ENCODE measurements around the gene OGDHL.
"Not testable (repeated sequence)": the region's sequence is repeated elsewhere in the genome, so short reads cannot be mapped to it uniquely, and the experiment has no call there.

OGDHL gene

DNA sequence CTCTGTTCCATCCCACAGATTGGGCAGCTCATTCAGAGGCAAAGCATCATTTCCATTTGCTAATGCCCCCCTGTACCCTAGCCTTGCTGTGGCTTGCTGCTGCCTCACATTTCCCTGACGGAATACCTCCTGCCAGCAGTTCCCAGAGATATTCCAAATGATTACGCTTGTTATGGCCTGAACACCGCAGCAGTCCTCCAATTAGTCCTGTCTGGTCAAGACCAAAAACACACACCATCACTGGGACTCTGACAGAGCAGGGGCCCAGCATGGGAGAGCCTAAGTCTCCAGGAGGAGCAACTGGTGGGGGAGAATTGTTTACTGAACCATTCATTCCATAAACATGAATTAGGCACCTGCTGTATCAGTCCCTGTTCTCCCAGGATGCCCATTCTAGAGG is 6.1 kb downstream of the OGDHL start:
- DNase-seq (ENCODE audit: low read depth) = no peak

DNA sequence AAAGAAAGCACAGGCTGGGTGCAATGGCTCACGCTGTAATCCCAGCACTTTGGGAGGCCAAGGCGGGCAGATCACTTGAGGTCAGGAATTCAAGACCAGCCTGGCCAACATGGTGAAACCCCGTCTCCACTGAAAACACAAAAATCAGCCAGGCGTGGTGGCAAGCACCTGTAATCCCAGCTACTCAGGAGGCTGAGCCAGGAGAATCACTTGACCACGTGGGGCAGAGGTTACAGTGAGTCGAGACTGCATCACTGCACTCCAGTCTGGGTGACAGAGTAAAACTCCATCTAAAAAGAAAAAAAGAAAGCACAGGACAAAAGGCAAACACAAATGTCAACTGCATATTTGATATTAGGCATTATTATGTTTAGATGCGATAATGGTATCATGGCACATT is 7.2 kb downstream of the OGDHL start:
- not testable (repeated sequence) for DNase-seq (ENCODE audit: low read depth)

DNA sequence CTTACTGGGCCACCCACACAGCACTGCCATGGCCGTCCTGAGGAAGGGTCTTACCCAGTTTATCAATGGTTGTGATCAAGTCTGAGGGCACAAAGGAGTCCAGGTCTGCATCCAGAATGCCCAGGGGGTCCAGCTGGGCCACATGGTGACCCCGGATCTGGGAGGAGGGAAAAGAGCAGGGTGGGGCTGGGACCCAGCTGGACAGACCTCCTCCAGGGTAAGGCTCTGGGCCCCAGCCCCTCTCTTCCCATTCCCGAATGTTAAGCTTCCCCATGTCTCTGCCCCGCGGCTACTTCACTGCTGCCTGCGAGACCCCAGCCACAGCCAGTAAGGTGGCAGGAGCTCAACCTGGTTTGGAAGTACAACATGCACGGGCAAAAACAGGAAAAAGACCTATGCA is 9.5 kb downstream of the OGDHL start:
- no peak for DNase-seq (ENCODE audit: low read depth)

DNA sequence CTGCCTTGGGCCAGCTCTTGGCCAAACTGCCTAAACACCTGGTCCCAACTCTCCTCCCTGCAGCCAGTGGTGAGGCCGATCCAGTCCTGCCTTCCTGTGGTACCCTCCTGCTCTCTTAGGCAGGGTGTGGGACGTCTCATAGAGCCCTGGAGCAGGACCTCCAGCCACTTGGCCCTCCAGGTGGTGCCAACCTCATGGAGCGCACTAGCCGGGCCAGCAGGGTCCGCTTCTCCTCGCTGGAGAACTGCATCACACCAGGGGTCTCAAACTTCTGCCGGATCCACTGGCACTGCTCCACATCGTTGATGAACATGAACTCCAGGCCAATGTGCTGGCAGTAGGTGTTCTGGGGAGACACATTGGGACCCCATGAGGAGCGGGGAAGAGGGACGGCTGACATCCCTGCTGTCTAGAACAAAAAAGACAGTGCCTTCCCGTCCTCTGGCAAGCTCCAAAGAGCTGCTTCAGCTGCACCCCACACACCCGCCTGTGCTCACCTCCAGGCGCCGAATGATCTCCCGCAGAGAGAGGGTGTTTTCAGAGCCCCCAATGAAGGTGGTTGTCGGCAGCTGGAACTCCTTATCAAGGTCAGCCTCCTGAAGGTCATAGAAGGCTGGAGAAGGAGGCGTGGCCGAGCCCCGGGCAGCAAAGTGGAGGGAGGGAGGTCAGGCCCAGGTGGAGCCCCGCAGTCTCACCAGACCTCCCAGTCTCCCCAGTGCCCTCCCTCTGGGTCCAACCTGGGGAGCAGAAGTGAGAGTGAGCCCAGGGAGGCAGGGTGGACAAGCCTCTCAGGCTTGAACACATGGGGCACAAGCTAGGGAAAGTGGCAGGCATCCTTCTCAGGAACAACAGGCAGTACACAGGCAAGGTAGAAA is 10.2 kb downstream of the OGDHL start:
- DNase-seq (ENCODE audit: low read depth) = no peak

DNA sequence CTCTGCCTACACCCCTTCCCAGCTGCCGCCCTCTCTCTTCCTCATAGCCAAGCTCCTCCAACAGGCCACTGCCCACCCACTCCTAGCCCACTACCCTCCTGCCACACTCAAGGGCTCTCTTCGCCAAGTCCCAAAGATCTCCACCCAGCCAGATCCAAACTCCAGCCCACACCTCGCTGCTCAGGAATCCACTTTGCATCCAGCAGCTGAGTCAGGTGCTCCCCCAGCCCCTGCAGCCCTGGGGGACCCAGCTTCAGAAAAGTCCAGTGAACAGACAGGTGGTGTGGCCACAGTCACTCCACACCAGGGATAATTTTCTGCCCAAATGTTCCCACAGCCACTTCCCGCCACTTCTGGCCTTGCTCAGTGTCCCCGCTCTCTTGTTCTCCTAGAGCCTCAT is 10.9 kb downstream of the OGDHL start:
- no peak for DNase-seq (ENCODE audit: low read depth)

DNA sequence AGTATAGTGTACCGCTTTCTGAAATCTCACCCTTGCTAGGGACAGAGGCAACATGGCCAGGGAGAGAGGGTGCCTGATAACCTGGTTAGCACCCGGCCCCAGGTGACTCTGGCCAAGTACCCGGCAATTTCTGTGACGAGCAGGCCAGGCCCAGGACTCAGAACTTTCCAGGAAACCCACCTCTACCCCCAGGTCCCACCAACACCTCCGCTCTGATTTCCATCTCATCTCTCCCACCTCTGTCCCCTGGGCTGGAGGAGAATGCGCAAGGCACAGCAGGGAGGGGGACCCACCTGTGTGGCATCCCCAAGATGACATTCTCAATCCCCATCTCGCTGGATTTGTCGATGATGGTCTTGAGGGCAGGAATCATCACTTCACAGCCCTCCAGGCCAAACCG is 11.6 kb downstream of the OGDHL start:
- no peak for DNase-seq (ENCODE audit: low read depth)

DNA sequence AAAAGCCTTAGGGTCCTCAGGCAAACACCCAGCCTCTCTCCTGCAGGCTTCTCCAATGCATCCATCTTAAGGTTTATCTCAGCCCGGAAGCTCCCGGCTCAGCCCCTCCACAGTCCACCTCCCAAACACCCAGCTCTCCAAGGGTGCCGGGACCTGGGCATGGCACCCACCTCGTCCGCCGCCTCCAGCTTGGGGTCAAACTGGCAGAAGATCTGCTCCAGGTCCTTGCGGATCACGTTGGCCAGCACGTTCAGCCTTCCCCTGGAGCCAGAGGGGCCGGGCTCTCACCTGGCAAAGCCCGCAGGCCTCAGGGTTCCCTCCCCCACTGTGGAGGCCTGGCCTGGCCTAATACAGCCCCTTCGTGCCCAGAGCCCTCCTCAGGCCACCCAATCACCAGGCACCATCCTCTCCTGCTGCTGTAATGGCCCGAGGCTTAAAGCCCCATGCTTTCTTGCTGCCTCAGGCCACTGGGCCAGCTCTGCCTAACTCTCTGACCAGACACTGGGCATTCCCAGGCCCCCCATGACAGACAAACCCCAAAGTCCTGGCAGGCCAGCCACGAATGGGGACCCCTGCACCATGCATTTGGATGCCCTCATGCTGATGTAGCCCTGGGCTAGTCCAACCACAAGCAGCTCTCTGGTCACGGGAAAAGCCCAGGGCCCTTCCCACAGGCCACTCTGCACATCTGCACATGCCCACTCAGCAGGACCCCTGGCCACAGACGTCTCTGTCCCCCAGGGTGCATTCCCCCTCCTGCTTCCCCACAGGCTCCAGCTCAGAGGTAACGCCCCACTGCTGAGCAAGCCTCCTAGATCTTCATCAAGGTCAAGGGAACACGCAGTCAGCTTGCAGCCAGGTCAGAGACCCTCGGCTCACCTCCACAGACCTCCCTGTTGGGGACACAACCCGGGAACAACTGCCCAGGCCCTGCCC is 12.3 kb downstream of the OGDHL start:
- DNase-seq (ENCODE audit: low read depth) = no peak

DNA sequence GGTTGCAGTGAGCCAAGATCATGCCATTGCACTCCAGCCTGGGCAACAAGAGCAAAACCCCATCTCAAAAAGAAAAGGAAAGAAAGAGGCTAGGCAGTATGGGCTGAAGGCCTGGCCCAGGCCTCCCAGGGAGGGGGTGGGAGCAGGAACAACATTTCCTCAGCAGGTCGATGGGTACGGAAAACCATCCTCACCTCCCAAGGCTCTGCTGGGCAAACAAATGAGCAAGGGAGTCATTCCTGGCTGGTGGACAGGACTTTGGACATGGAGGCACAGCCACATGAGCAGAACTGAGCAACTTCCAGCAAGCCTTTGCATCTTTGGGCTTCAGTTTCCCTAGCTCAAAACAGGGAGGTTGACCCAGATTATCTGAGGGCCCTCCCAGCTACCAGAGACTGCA is 13.0 kb downstream of the OGDHL start:
- DNase-seq (ENCODE audit: low read depth) = no peak

DNA sequence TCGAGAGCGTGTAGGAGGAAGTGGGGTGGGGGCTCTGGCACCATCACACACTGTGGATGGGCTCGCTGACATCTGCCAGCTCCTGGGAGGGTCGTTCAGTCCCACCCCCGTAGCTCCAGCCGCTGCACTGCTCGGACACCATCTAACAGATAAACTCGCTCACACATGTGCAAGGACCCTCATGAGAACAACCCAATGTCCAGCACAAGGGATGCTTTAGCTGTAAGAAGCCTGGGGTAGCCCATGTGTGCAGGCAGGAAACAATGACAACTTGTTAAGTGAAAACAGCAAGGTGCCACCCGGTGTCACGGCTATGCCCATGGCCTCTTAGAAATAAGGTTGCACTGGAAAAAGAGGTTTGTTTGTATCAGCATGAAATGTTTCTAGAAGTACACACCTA is 14.1 kb downstream of the OGDHL start:
- no peak for DNase-seq (ENCODE audit: low read depth)

DNA sequence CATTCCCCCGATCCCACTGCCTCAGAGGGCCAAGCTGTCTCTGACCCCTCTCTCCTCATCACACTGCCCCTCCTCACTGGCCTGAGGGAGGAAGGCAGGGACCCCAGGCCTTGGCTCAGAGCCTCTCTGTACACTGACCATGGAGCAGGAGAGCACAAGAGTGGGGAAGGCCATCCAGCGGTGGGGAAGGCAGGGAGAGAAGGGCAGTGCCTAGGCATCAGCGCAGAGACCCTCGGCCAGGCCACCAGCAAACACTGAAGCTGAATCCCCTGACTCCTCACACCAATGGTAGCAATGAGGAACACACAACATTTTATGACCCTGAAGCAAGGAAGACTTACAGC is 14.8 kb downstream of the OGDHL start:
- DNase-seq (ENCODE audit: low read depth) = no peak

DNA sequence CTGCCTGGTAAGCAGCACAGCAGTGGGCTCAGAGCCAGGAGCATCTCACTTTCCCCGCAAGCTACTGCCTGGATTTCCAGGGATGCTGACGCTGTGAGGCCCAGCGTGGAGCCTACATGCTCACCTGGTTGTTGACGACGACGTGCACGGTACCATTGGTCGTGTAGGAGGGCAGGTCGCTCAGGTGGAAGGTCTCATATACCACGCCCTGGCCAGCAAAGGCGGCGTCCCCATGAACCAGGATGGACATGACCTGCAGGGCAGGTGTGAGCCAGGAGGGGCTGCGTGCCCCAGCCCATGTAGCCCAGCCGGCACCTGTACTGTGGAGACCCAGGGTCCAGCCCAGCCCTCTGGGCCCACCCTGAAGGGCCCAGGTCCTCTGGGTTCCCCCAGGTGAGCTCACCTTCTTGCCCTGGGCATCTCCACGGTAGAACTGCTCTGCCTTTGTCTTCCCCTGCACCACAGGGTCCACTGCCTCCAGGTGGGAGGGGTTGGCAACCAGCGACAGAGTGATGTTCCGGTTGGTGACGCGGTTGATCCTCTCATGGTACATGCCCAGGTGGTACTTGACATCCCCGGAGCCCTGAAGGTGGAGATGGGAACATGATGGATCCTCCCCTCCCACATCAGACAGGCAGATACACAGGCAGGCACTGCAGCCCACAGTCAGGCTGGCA is 15.4 kb downstream of the OGDHL start:
- DNase-seq (ENCODE audit: low read depth) = no peak

DNA sequence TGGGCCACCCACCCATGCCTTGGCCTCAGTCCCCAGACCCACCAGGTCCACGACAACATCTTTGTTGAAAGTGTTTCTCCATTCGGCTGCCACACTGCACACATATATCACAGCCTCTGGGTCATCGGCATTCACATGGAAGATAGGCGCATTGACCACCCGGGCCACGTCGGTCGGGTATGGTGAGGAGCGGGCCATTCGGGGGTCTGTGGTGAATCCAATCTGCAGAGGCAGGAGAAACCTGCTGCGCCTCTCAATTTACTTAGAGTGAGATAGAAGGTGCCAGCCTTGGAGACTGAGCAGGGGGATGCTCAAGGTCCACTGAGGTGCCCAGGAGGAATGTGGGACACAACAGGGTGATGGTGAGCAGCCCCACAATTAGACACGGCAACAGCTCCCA is 16.4 kb downstream of the OGDHL start:
- no peak for DNase-seq (ENCODE audit: low read depth)

DNA sequence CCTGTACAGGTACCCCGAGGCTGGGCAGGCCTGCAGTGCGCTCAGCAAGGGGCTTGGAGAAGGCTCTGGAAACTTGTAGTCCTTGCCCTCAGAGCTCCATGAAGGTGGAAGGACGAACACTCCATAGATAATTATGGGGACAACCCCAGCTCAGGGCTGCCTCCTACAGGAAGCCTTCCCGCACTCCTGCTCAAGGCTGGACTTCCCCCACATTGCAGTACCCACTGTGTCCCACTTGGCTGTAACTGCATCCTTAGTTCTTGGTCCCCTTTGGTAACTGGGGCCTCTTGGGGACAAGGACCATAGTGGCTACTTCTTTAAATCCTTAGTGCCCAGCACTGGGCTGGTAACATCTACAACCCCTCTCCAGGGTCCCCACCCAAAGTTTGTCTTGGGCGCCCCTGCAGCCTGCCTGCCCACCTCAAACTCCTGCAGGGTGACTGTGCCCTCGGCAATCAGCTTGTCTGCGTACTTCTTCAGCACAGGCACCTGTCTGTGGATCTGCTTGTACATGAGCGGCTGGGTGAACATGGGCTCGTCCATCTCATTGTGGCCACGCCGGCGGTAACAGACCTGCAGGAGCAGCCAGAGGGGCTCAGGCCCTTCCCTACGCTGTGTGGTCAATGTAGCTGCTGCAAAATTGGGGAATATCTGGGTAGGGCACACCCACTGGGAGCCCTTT is 17.1 kb downstream of the OGDHL start:
- DNase-seq (ENCODE audit: low read depth) = no peak

DNA sequence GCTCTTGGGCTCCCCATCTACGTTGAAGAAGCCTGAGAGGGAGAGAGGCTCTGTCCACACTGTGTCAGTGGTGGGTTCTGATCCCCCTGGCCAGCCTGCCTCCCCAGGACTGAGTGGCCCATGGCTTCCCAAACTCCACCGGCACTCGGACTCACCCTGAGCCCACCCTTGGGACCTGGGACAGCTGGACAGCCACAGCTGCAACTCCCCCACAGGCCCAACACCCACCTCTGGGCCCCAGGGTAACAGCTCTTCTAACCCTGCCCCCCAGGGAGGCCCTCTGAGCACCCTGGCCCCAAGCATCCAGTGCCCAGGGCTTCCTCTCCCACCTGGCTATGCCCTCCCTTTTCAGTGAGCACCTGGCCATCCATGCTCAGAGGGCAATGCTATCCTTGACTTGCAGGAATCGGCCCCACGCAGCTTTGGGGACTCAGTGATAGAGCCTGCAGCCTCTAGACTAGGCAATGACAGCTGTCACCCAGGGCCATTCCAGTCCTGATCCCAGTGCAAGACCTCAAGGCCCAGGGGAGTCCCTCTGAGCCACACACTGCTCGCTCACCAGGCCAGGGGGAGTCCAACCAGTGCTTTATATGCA is 17.9 kb downstream of the OGDHL start:
- no peak for DNase-seq (ENCODE audit: low read depth)

DNA sequence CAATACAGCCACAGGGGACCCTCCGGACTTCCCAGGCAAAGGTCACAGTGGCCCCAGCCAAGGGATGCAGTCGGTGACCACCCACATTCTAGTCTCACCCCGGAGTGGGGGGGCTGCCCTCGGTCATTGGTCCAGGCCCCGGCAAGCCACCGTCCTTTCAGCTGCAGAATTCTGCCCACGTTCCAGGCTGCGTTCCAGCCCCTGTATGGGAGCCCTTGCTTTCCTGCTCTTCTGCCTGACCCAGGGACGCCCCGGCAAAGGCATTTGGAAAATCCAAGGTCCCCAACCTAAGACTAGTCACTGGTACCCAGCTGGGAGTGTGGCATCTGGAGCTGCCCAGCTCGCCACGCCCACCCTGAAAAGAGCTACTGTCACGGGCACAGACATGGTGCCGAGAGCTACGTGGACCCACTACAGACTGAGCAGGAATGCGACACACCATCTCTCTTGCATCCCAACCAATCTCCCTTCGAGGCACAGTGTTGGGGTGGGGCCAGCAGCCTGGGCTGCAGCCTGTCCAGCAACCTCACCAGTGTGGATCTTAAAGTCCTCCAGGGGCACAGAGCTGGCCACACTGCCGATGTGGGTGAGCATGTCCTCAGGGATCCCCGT is 18.6 kb downstream of the OGDHL start:
- DNase-seq (ENCODE audit: low read depth) = no peak

DNA sequence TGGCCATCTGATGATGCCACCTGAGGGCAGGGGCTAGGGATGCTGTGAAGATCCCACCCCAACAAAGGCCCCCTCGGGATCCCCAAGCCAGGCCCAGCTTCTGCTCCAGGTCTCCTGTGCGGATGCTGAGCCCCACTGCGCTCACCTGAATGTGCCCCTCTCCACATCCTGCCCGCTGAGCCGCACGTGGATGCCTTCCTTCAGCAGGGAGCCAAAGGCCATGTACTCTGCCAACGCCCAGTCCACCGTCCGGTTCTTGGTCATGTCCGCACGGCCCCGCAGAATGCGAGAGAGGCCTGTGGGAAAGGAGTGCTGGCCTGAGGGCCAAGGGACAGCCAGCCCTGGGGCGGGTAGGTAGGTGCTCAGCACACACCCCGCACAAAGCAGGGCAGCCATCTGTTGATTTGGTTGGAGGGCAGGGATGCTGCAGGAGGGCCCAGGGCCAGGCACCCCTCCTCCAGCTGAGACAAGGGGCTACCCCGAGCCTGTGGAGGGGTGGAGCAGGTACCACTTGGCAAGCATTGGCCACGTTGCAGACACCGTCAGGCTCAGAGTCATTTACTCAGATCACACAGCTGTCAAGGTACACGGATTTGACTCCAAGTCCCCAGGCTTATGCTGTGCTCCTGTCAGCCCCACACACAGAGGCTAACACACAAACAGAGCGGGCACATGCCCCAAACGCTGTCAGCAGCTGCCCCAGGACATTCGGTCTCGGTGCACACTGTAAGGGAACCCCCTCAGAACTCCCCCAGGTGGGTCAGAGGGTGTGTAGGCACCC is 19.2 kb downstream of the OGDHL start:
- DNase-seq (ENCODE audit: low read depth) = no peak

DNA sequence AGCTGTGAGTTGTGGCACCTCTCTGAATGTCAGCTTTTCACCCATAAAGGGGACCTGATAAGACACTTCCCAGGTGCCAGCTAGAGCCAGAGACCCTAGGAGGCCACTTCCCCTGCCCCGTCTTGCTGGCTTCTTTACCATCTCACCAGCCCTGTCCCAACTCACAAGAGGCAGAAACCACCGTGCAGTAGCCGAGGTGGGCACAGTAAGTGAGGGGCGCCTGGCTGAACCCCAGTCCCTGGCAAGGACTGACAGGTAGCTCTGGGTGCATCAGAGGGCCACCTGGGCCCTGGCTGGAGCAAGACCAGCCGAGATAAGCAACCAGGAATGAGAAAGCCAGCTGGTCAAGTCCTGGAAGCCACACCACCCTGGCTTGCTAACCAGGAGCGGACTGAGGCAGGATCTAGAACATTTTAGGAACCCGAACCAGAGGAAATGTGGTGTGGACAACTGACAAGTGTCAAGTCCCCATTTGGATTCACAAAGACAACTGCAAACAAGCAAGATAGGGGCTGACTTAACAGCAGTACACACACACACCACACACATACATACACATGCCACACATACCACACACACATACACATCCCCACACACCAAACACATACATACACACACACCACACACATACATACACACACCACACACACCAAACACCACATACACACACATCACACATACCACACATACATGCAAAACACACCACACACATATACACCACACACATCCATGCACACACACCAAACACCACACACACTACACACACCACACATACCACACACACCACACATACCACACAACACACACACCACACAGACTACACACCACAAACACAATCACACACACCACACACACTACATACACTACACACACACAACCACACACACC is 20.8 kb downstream of the OGDHL start:
- no peak for DNase-seq (ENCODE audit: low read depth)

DNA sequence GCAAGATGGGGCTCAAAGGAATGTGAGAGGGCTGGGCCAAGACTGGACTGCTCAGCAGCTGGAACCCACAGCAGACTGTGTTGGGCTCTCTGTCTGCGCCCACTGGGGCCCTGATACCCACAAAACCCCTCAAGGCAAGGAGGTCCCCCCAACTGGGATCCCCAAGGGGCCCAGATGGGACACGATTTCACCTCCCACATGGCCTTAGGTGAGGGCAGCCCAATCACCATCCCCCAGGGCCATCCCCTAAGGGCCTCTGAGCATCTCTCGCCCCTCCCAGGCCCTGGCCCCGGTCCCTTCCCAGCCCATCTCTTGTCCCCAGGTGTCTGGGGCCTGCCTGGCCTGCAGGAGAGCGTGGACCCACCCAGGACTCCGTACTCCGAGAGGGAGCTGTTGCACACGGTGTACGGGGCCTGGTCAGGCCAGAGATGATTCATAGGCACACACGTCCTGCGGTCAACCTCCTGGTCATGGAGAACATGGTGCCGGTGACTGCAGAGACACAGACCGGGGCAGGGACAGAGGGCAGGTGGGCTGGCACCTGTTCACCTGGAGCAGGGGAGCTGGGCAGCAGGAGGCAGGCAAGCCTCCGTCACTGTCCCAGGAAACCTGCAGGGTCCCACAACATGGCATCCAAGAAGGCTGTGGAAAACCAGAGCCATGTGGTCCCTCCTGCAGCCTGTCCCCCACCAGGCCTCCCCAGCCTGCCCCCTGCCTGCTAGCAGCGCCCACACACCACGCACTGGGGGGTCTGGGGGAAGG is 21.6 kb downstream of the OGDHL start:
- no peak for DNase-seq (ENCODE audit: low read depth)

DNA sequence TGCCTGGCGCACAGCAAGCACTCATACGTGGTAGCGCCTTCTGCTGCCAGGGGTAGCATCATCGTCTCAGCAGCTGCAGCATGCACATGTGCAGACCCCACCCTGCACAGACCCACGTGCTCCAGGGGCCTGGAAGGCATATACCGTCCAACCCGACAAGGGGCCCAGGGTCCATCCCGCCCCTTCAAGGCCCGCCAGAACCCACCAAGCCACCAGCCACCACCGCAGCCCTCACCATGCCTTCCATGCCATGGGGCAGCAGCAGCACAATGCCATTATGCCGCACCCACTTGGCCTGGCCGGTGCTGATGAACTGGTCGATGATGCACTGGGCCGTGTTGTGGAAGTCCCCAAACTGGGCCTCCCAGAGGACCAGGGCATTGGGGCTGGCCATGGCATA is 22.7 kb downstream of the OGDHL start:
- DNase-seq (ENCODE audit: low read depth) = no peak
